Colonic mucosa (tissue), 4 donors: ENCODE data around the gene TEAD3. TPM values are rescaled to one million over a fixed set of nuclear protein-coding genes. Genes with fewer than 3 reads are reported as not detected.
"Not testable (repeated sequence)": the region's sequence is repeated elsewhere in the genome, so short reads cannot be mapped to it uniquely, and the experiment has no call there.

Experiments used
- DNase-seq: peaks from one replicate; pipeline ENCODE4 v3.0.0-alpha.2; 2020
- H3K27ac ChIP-seq: fragments of 200-600 bp; one replicate; pipeline ENCODE4 v1.8.0; 2021
- H3K27me3 ChIP-seq: fragments of 200-600 bp; one replicate; pipeline ENCODE4 v1.8.0; 2021
- H3K36me3 ChIP-seq: fragments of 200-600 bp; one replicate; pipeline ENCODE4 v1.8.0; 2021
- H3K4me1 ChIP-seq: fragments of 200-600 bp; one replicate; pipeline ENCODE4 v1.8.0; 2021; ENCODE audit warnings: mild to moderate bottlenecking
- H3K4me3 ChIP-seq: fragments of 200-600 bp; one replicate; pipeline ENCODE4 v1.8.0; 2021
- H3K9ac ChIP-seq, 2 donors: one replicate each; pipeline ENCODE4 v1.7.0; 2013; ENCODE audit warnings: control low read depth in 2 of 2, low read depth in 2 of 2, low read length in 2 of 2
- H3K9me3 ChIP-seq: fragments of 200-600 bp; one replicate; pipeline ENCODE4 v1.8.0; 2021
- CTCF ChIP-seq: fragments of 200-600 bp; IDR thresholded peaks from one replicate; pipeline ENCODE4 v1.8.0; 2022; ENCODE audit warnings: antibody characterized with exemption, mild to moderate bottlenecking
- intact Hi-C: fragments of 100-400 bp; cut with DNase I; formaldehyde crosslinking; loops from one replicate; pipeline ENCODE4 v1.14.1; 2022
- total RNA-seq, 2 donors: library from RNA; stranded (reverse); fragmentation: NEBNext Ultra II Directional in 1 of 2; extraction: Animal tissue kit (Norgen Biotek cat#: 25700) in 1 of 2; gene quantifications; one replicate each; pipeline ENCODE4 v1.2.1, GENCODE V29; 2021
- donor health status: healthy.
- donor health status: DM: no; HTN: no; CAD: no.
- donor health status: DM: no; HTN: no; CAD: no.

Gene TEAD3
- total RNA-seq, 2 donors from 2014 or later, result 24.5 to 38.4 TPM

- H3K9me3 ChIP-seq, result no peaks in the 10 kb centered on the region
- intact Hi-C loops, result no loop called here
- TF ChIP-seq CTCF, result no peak
- no peaks in the 10 kb centered on the region for H3K27me3 ChIP-seq
- H3K36me3 ChIP-seq, result no peaks in the 10 kb centered on the region
- peaks cover 5% of the 10 kb centered on the region for H3K4me1 ChIP-seq
- H3K27ac ChIP-seq, result no peak overlapping the region
- no peak overlapping the region for H3K4me3 ChIP-seq
- peak overlapping the region in 1 of 2 donors; percentile 27 for H3K9ac ChIP-seq
- peak; percentile 92 for DNase-seq
Observed at GRCh38 chr6:35435074-35435837, 61.6 kb downstream of the TEAD3 start.

GRCh38 chr6:35432702-35433101 is 64.2 kb downstream of the TEAD3 start:
- intact Hi-C loops, H3K9ac ChIP-seq, H3K27me3 ChIP-seq, H3K36me3 ChIP-seq, H3K4me3 ChIP-seq, H3K4me1 ChIP-seq, H3K9me3 ChIP-seq: not testable (repeated sequence)
- peak overlapping the region; percentile 22 for H3K27ac ChIP-seq
- peak; percentile 15 for DNase-seq

- Histone ChIP-seq H3K36me3 (no peaks in the 10 kb centered on the region), H3K4me1 (peaks cover 5% of the 10 kb centered on the region), H3K9ac (no peak overlapping the region), H3K4me3 (no peak overlapping the region), H3K27me3 (no peaks in the 10 kb centered on the region), H3K27ac (peak overlapping the region; percentile 22), H3K9me3 (no peaks in the 10 kb centered on the region)
- DNase-seq, result peak; percentile 80
- no peak for TF ChIP-seq CTCF
- intact Hi-C loops, result no loop called here
Observed at GRCh38 chr6:35432291-35432690, 64.6 kb downstream of the TEAD3 start.

GRCh38 chr6:35429463-35429862 is 67.4 kb downstream of the TEAD3 start:
- peaks cover 5% of the 10 kb centered on the region for H3K4me1 ChIP-seq
- no peak for TF ChIP-seq CTCF
- intact Hi-C loops, result no loop called here

GRCh38 chr6:35428421-35429149 is 68.3 kb downstream of the TEAD3 start:
- Histone ChIP-seq H3K27me3 (no peaks in the 10 kb centered on the region), H3K36me3 (no peaks in the 10 kb centered on the region), H3K4me1 (peaks cover 5% of the 10 kb centered on the region), H3K9ac (no peak overlapping the region), H3K9me3 (no peaks in the 10 kb centered on the region), H3K27ac (no peak overlapping the region), H3K4me3 (no peak overlapping the region)
- no peak for DNase-seq
- intact Hi-C loops, result no loop called here
- no peak for TF ChIP-seq CTCF

More at GRCh38 chr6:35429463-35429862, 67.4 kb downstream of the TEAD3 start:
- no peaks in the 10 kb centered on the region for H3K9me3 ChIP-seq
- no peaks in the 10 kb centered on the region for H3K27me3 ChIP-seq
- H3K4me3 ChIP-seq, result no peak overlapping the region
- no peaks in the 10 kb centered on the region for H3K36me3 ChIP-seq
- no peak overlapping the region for H3K9ac ChIP-seq
- H3K27ac ChIP-seq, result no peak overlapping the region
- DNase-seq, result no peak

GRCh38 chr6:35427851-35428321 is 69.0 kb downstream of the TEAD3 start:
- no peak for TF ChIP-seq CTCF
- DNase-seq, result no peak
- Histone ChIP-seq H3K4me3 (no peak overlapping the region), H3K9ac (no peak overlapping the region), H3K27ac (no peak overlapping the region), H3K4me1 (peaks cover 5% of the 10 kb centered on the region), H3K27me3 (no peaks in the 10 kb centered on the region), H3K36me3 (no peaks in the 10 kb centered on the region), H3K9me3 (no peaks in the 10 kb centered on the region)
- intact Hi-C loops, result no loop called here
